Breast epithelium (tissue), 4 donors: ENCODE measurements around the gene RPS24. TPM values are rescaled to one million over a fixed set of nuclear protein-coding genes. Genes with fewer than 3 reads are reported as not detected.
"Not testable (repeated sequence)": the region's sequence is repeated elsewhere in the genome, so short reads cannot be mapped to it uniquely, and the experiment has no call there.

Source experiments
- DNase-seq, 2 donors: peaks; one replicate each; pipeline ENCODE4 v3.0.0-alpha.2; 2019; ENCODE audit warnings: low spot score in 2 of 2
- H3K27ac ChIP-seq, 2 donors: fragments of 200-600 bp; sonication (generic) in 1 of 2; one replicate each; pipeline ENCODE4 v1.5.1; 2016 to 2019; ENCODE audit warnings: mild to moderate bottlenecking in 1 of 2
- H3K27me3 ChIP-seq, 2 donors: fragments of 200-600 bp; sonication (generic) in 1 of 2; one replicate each; pipeline versions ENCODE4 v1.5.1 to v1.6.0; 2017 to 2019; ENCODE audit warnings: control low read depth in 1 of 2, mild to moderate bottlenecking in 1 of 2
- H3K36me3 ChIP-seq: fragments of 200-600 bp; one replicate; pipeline ENCODE4 v1.5.1; 2019
- H3K4me1 ChIP-seq, 2 donors: fragments of 200-600 bp; sonication (generic); one replicate each; pipeline ENCODE4 v1.5.1; 2016 to 2019; ENCODE audit warnings: control low read depth in 1 of 2
- H3K4me3 ChIP-seq, 3 donors: fragments of 200-600 bp; sonication (generic); 1 replicate in 2 of 3; 2 replicates in 1 of 3; pipeline ENCODE4 v1.5.1; 2016 to 2019; ENCODE audit warnings: mild to moderate bottlenecking in 3 of 3, moderate library complexity in 2 of 3
- H3K9me3 ChIP-seq, 2 donors: fragments of 200-600 bp; sonication (generic) in 1 of 2; one replicate each; pipeline ENCODE4 v1.5.1; 2016 to 2019; ENCODE audit warnings: control low read depth in 1 of 2
- CTCF ChIP-seq, 3 donors: fragments of 450-650 bp; IDR thresholded peaks; one replicate each; pipeline ENCODE4 v1.5.1; 2016 to 2017; ENCODE audit warnings: antibody characterized with exemption in 3 of 3, mild to moderate bottlenecking in 3 of 3, moderate library complexity in 3 of 3
- POLR2A ChIP-seq: fragments of 450-650 bp; IDR thresholded peaks from one replicate; pipeline ENCODE4 v1.6.1; 2016; ENCODE audit warnings: antibody characterized with exemption, mild to moderate bottlenecking, moderate library complexity
- POLR2AphosphoS5 ChIP-seq, 3 donors: sonication (generic); formaldehyde crosslinking; IDR thresholded peaks; one replicate each; pipeline ENCODE4 v1.6.1; 2017; ENCODE audit warnings: antibody characterized with exemption in 3 of 3
- intact Hi-C: fragments of 100-400 bp; cut with DNase I; formaldehyde crosslinking; loops from one replicate; pipeline ENCODE4 v1.15.1; 2023; ENCODE audit warnings: low total_unique reads
- total RNA-seq, 3 donors: library from RNA; depleted of rRNA; stranded (reverse); fragments of >200 nt; gene quantifications; one replicate each; pipeline ENCODE4 v1.1.0, GENCODE V29; 2016

The RPS24 gene
- total RNA-seq, 3 donors from 2014 or later = 2,814 to 3,927 (median 3,251) TPM

- H3K27ac ChIP-seq = no peak overlapping the region
- no peak overlapping the region for H3K4me3 ChIP-seq
- no peaks in the 10 kb centered on the region for H3K36me3 ChIP-seq
- DNase-seq = no peak
- H3K4me1 ChIP-seq = no peaks in the 10 kb centered on the region
- H3K27me3 ChIP-seq = no peaks in the 10 kb centered on the region
- TF ChIP-seq CTCF (IDR thresholded peaks at IDR 0.05) = no peak
- TF ChIP-seq POLR2AphosphoS5 (IDR thresholded peaks at IDR 0.05) = no peak
- no peak for TF ChIP-seq POLR2A
- no peaks in the 10 kb centered on the region for H3K9me3 ChIP-seq
- intact Hi-C loops = loop anchor here (10.0 kb wide), 1 partner anchor 1151 kb away; no protein-coding TSS in a partner anchor
Measured at GRCh38 chr10:78053211-78053868, 19.7 kb downstream of the RPS24 start.

- intact Hi-C loops = loop anchor here (10.0 kb wide), 1 partner anchor 1146 kb away; no protein-coding TSS in a partner anchor
- no peaks in the 10 kb centered on the region for H3K27me3 ChIP-seq
- no peak overlapping the region for H3K4me3 ChIP-seq
- H3K9me3 ChIP-seq = no peaks in the 10 kb centered on the region
- DNase-seq = no peak
- no peaks in the 10 kb centered on the region for H3K4me1 ChIP-seq
- TF ChIP-seq POLR2AphosphoS5 (IDR thresholded peaks at IDR 0.05) (no peak), CTCF (IDR thresholded peaks at IDR 0.05) (no peak), POLR2A (no peak)
- H3K27ac ChIP-seq = no peak overlapping the region
- H3K36me3 ChIP-seq = no peaks in the 10 kb centered on the region
Measured at GRCh38 chr10:78058562-78058961, 24.9 kb downstream of the RPS24 start.

- intact Hi-C loops = loop anchor here (10.0 kb wide), 2 partner anchors 725 to 1145 kb away; no protein-coding TSS in a partner anchor
- Histone ChIP-seq H3K4me1 (no peaks in the 10 kb centered on the region), H3K27me3 (no peaks in the 10 kb centered on the region), H3K27ac (no peak overlapping the region), H3K9me3 (no peaks in the 10 kb centered on the region), H3K4me3 (no peak overlapping the region), H3K36me3 (no peaks in the 10 kb centered on the region)
- TF ChIP-seq POLR2AphosphoS5 (IDR thresholded peaks at IDR 0.05) (no peak), POLR2A (no peak), CTCF (IDR thresholded peaks at IDR 0.05) (no peak)
- no peak for DNase-seq
Measured at GRCh38 chr10:78059906-78060702, 26.4 kb downstream of the RPS24 start.

- no peak for TF ChIP-seq POLR2AphosphoS5 (IDR thresholded peaks at IDR 0.05)
- TF ChIP-seq POLR2A = no peak
- no peak for TF ChIP-seq CTCF (IDR thresholded peaks at IDR 0.05)
Measured at GRCh38 chr10:78062296-78062695, 28.6 kb downstream of the RPS24 start.

GRCh38 chr10:78063236-78063635 lies 29.6 kb downstream of the RPS24 start:
- H3K4me3 ChIP-seq = no peak overlapping the region
- no peaks in the 10 kb centered on the region for H3K9me3 ChIP-seq
- TF ChIP-seq POLR2AphosphoS5 (IDR thresholded peaks at IDR 0.05) (no peak), CTCF (IDR thresholded peaks at IDR 0.05) (no peak), POLR2A (no peak)
- intact Hi-C loops = loop anchor here (10.0 kb wide), 1 partner anchor 722 kb away; no protein-coding TSS in a partner anchor
- no peak for DNase-seq
- no peaks in the 10 kb centered on the region for H3K4me1 ChIP-seq
- no peaks in the 10 kb centered on the region for H3K36me3 ChIP-seq
- no peaks in the 10 kb centered on the region for H3K27me3 ChIP-seq
- H3K27ac ChIP-seq = no peak overlapping the region

More at GRCh38 chr10:78062296-78062695, 28.6 kb downstream of the RPS24 start:
- H3K4me1 ChIP-seq = no peaks in the 10 kb centered on the region
- H3K27me3 ChIP-seq = no peaks in the 10 kb centered on the region
- no peaks in the 10 kb centered on the region for H3K36me3 ChIP-seq
- H3K27ac ChIP-seq = no peak overlapping the region
- no peaks in the 10 kb centered on the region for H3K9me3 ChIP-seq
- no peak for DNase-seq
- intact Hi-C loops = loop anchor here (10.0 kb wide), 1 partner anchor 723 kb away; no protein-coding TSS in a partner anchor
- H3K4me3 ChIP-seq = no peak overlapping the region

- intact Hi-C loops = loop anchor here (10.0 kb wide), 1 partner anchor 720 kb away; no protein-coding TSS in a partner anchor
Measured at GRCh38 chr10:78064919-78065318, 31.3 kb downstream of the RPS24 start.

More at GRCh38 chr10:78064919-78065318, 31.3 kb downstream of the RPS24 start:
- not testable (repeated sequence) for H3K4me1 ChIP-seq, H3K4me3 ChIP-seq, H3K27me3 ChIP-seq, DNase-seq, H3K27ac ChIP-seq, H3K9me3 ChIP-seq, H3K36me3 ChIP-seq
